Muscle layer of colon (tissue), 2 donors: ENCODE measurements around the gene TMEM108.

Experiments used
- H3K27ac ChIP-seq: one replicate; pipeline ENCODE4 v1.7.0; 2013; ENCODE audit warnings: low read depth, mild to moderate bottlenecking, low read length, moderate library complexity
- H3K27me3 ChIP-seq, 2 donors: one replicate each; pipeline ENCODE4 v1.7.0; 2013; ENCODE audit warnings: low read length in 2 of 2, mild to moderate bottlenecking in 2 of 2; ENCODE audit not compliant: insufficient read depth in 2 of 2, control insufficient read depth in 1 of 2
- H3K36me3 ChIP-seq: one replicate; pipeline ENCODE4 v1.7.0; 2013; ENCODE audit warnings: mild to moderate bottlenecking, low read length; ENCODE audit not compliant: insufficient read depth
- H3K4me1 ChIP-seq: one replicate; pipeline ENCODE4 v1.7.0; 2013; ENCODE audit warnings: mild to moderate bottlenecking, low read length; ENCODE audit not compliant: insufficient read depth
- H3K4me3 ChIP-seq, 2 donors: one replicate each; pipeline ENCODE4 v1.7.0; 2013; ENCODE audit warnings: low read length in 2 of 2, low read depth in 1 of 2, mild to moderate bottlenecking in 1 of 2, moderate library complexity in 1 of 2
- H3K9ac ChIP-seq: one replicate; pipeline ENCODE4 v1.7.0; 2013; ENCODE audit warnings: low read length
- H3K9me3 ChIP-seq: one replicate; pipeline ENCODE4 v1.7.0; 2013; ENCODE audit warnings: mild to moderate bottlenecking, low read length
- donor health status: abdominal sarcoma.
- donor health status: Adenocarcinoma of cecum.

The TMEM108 gene

DNA sequence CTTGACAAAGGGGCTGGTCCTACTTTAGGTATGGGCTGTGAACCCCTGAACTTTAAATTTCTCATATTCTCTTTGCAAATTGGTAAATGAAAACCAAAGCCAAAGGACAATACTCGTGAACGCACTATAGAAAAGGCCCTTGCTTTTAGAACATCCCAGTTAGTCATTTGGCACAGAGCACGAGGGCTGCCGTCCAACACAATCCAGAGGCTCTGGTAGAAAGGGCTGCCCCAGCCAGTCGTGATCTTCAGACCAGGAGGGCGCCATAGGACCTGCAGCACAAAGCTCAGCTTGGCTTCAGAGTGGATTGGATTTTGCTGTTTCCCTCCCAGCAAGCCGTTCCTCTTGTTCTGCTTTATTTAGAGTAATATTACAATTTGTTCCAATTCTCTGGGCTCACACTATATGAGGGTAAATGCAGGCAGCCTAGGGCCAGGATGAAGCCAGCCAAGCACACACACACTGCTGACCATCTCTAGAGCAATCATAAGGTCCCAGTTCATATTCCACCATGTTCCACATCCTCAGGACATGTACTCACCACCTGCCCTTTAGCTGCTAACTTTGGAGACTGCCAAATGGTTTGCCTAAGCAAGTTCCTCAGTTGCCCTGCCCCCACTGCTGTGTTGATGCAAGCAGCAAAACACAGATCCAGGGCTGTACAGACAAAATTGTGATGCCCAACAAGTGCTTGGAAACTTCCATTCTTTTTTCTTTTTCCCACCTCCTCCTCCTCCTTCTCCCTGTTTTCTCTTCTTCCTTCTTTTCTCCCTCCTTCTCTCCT, 355.7 kb downstream of the TMEM108 start:
- no peaks in the 10 kb centered on the region for H3K27me3 ChIP-seq
- H3K27ac ChIP-seq: no peak overlapping the region
- H3K4me1 ChIP-seq: no peaks in the 10 kb centered on the region
- no peak overlapping the region for H3K4me3 ChIP-seq
- H3K9ac ChIP-seq: no peak overlapping the region
- H3K9me3 ChIP-seq: no peaks in the 10 kb centered on the region
- H3K36me3 ChIP-seq: no peaks in the 10 kb centered on the region

DNA sequence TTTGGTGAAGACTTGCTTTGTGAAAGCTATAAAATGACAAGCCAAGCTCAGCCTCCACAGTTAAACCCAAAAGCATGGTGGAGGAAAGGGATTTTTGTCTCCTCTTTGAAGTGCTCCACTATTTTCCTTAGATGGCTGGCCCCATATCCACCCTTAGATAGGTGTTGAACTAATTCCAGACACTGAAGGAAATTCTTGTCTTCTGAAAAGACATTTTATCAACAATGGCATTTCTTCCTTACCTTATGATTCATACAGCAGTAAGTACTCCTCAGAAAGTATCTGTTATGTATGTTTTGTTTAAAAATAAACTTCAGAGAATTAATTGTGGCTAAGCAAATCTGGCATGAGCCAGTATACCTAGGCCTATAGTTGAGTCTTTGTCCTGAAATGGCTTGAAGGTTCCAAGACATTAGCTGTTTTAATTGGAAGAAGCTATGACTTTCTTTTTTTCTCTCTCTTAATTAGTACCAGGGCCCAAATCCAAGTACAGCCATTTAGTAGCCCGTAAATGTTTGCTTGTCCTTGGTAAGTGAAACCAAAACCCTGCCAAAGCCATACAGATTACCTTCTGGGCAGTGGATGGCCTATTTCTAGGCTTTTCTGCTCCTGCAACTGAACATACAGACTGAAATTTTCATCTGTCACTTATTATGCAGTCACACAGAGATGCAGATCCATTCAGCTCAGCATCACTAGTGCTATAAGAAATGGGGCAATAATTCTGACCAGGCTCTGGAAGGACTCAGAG, 356.5 kb downstream of the TMEM108 start:
- H3K9ac ChIP-seq: no peak overlapping the region
- no peaks in the 10 kb centered on the region for H3K4me1 ChIP-seq
- H3K36me3 ChIP-seq: no peaks in the 10 kb centered on the region
- no peaks in the 10 kb centered on the region for H3K9me3 ChIP-seq
- no peak overlapping the region for H3K27ac ChIP-seq
- H3K4me3 ChIP-seq: no peak overlapping the region
- H3K27me3 ChIP-seq: no peaks in the 10 kb centered on the region

DNA sequence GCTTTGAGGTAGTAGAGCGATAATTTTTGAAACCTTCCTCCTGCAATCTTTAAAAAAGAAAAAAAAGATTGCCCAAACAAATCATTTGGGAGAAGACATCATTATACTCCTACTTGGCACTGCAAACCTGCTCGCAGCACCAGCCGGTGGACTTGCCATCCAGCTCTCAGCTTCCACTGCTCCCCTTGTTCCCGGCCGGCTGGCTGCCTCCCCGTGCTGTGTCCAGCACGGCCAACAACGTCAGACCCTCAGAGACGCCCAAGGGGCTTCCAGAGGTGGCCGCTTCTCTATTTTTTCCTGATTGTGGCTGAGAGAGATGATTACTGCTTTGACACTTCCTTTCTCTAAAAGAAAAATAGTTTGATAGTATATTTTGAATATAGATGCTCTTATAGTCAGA, 358.7 kb downstream of the TMEM108 start:
- no peaks in the 10 kb centered on the region for H3K4me1 ChIP-seq
- no peak overlapping the region for H3K9ac ChIP-seq
- H3K4me3 ChIP-seq: no peak overlapping the region
- no peaks in the 10 kb centered on the region for H3K27me3 ChIP-seq
- no peaks in the 10 kb centered on the region for H3K36me3 ChIP-seq
- no peaks in the 10 kb centered on the region for H3K9me3 ChIP-seq
- H3K27ac ChIP-seq: no peak overlapping the region

DNA sequence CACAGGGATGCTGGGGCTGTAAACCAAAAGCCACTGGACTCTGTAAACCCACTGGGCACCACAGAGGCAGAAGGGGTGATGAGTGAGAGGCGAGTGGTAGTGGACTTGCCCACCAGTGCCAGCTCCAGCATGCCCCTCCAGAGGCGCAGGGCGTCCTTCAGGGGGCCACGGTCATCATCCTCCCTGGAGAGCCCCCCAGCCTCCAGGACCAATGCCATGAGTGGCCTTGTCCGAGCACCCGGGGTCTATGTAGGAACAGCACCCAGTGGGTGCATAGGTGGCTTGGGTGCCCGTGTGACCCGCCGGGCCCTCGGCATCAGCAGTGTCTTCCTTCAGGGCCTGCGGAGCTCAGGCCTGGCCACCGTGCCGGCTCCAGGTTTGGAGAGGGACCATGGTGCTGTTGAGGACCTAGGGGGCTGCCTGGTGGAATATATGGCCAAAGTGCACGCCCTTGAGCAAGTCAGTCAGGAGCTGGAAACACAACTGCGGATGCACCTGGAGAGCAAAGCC, 361.9 kb downstream of the TMEM108 start, which contains the start of gene BFSP2:
TSS of gene BFSP2 (plus strand) at position 51 of the 510 bp plus-strand sequence. CDS start at position 79, 28 bp downstream.
- no peaks in the 10 kb centered on the region for H3K36me3 ChIP-seq
- H3K27ac ChIP-seq: no peak within 1 kb of the TSS
- H3K9me3 ChIP-seq: no peaks in the 10 kb centered on the region

DNA sequence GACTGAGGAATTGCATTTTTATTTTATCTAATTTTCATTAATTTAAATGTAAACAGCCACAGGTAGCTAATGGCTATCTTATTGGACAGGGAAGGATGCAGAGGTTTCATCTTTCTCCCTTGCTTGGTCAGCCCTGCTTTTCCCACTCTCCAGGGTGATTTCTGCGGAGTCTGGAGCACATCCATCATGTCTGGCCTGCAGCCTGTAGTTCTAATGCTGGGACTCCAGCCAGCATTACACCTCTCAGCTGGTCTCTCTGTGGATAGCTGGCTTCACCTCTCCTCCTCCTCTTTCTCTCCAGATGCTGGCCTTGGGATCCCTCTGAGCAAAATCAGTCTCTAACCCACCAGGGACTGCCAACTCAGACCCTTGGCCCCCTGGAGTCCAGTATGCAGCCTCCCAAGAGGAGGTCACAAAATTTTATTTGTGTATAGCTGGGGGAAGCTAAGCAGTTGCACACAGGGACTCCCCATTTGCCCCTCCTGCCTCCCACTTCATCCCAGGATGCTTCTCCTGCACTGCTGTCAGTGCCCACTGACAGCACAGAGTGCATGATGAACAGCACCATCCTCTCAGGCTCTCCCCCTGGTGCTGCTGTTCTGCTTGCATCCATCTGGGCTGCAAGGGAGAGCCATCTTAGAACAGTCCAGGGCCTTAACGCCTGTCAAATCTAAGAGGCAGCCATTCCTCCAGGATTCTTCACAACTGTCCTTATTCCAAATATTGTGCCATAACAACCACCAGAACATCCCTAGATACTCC, 363.4 kb downstream of the TMEM108 start:
- H3K27ac ChIP-seq: no peak overlapping the region
- no peaks in the 10 kb centered on the region for H3K4me1 ChIP-seq
- H3K9me3 ChIP-seq: no peaks in the 10 kb centered on the region
- H3K9ac ChIP-seq: no peak overlapping the region
- H3K27me3 ChIP-seq: no peaks in the 10 kb centered on the region
- H3K4me3 ChIP-seq: no peak overlapping the region
- H3K36me3 ChIP-seq: no peaks in the 10 kb centered on the region

More for the DNA sequence above, 361.9 kb downstream of the TMEM108 start, which contains the start of gene BFSP2:
- Histone ChIP-seq H3K9ac (no peak within 1 kb of the TSS), H3K4me1 (no peaks in the 10 kb centered on the region), H3K4me3 (no peak within 1 kb of the TSS), H3K27me3 (no peaks in the 10 kb centered on the region)

DNA sequence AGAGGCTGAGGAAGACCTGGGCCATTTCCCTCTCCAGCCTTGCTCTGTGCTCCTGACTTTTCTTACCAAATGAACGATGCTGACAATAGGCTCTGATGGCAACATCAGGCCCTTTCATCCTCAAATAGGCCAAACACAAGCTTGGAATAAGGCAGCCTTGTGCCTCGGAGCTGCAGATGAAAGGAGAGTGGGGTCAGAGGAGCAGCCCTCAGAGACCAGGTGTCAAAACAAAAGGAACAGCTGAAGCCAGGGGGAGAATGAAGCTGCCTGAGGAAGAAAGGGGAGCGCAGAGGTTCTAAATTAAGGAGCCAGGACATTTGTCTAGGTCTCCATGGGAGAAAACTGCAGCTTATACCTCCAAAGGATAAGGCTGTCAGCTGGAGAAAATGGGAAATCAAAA, 366.7 kb downstream of the TMEM108 start:
- Histone ChIP-seq H3K36me3 (no peaks in the 10 kb centered on the region), H3K27me3 (no peaks in the 10 kb centered on the region), H3K9ac (no peak overlapping the region), H3K9me3 (no peaks in the 10 kb centered on the region), H3K4me3 (no peak overlapping the region), H3K4me1 (no peaks in the 10 kb centered on the region), H3K27ac (no peak overlapping the region)

DNA sequence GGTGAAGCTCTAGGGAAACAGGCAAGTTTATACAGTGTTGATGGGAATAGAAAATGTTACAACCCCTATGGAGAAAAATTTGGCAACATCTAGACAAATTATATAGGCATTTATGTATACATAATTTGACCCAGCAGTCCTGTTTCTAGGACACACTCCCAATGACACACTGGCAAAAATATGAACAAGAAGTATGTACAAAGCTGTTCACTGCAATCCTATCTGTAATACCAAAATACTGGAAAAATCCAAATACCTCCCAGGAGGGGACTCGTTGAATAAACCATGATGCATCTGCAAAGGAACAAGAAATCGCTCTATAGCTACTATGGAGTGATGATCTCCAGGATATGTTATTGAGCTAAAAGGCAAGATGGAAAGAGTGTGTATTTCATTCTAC, 370.2 kb downstream of the TMEM108 start:
- Histone ChIP-seq H3K27me3 (no peaks in the 10 kb centered on the region), H3K36me3 (no peaks in the 10 kb centered on the region), H3K9me3 (no peaks in the 10 kb centered on the region), H3K4me3 (no peak overlapping the region), H3K4me1 (peaks cover 10% of the 10 kb centered on the region), H3K9ac (no peak overlapping the region), H3K27ac (no peak overlapping the region)

DNA sequence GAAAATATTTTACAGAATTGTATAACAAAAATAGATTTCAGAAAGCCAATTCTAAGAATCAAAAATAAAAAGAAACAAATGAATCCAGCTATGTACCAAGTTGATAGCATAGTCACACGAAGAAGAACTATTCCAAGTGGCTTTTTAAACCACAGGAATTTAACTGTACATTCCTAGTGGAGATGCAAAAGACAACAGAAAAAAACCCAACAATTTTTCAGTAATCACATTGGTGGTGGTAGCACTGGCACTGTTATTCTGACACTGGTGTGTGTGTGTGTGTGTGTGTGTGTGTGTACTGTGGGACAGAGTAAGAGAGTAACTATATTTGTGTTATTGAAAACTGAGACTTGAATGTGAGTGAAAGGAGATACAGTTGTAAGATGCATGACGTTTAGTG, 370.8 kb downstream of the TMEM108 start:
- Histone ChIP-seq H3K4me1 (peaks cover 13% of the 10 kb centered on the region), H3K36me3 (no peaks in the 10 kb centered on the region), H3K27ac (no peak overlapping the region), H3K27me3 (no peaks in the 10 kb centered on the region), H3K4me3 (no peak overlapping the region), H3K9me3 (no peaks in the 10 kb centered on the region), H3K9ac (no peak overlapping the region)

DNA sequence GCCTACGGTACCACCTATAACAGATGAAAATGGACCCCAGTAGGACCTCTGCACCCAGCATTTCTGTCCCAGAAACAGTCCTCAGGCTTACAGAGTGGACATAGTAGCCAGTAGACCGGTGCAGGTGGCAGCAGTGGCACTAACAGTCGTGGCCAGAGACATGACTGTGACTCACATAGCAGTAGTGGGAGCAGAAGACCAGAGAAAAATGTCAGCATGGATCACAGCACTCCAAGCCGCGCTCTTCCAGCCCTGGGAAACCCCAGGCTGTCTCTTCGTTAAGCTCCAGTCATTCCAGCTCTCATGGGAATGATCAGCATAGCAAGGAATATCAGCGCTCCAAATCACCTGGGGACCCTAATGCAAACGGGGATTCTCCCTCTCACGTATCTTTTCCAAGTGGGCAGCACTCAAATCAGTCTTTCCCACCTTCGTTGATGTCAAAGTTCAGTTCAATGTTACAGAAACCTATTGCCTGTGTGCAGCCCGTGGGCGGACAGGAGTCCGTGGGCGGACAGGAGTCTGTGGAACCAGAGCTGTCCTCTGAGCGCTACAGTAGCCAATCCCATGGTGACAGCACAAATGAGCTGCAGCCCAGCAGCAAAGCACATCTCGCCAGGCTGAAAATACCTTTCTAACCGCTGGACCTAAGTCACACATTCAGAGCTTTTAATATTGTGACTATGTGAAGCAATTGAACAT, 372.2 kb downstream of the TMEM108 start:
- Histone ChIP-seq H3K27me3 (no peaks in the 10 kb centered on the region), H3K9me3 (no peaks in the 10 kb centered on the region), H3K4me1 (peaks cover 13% of the 10 kb centered on the region), H3K27ac (no peak overlapping the region), H3K9ac (no peak overlapping the region), H3K36me3 (no peaks in the 10 kb centered on the region), H3K4me3 (no peak overlapping the region)

DNA sequence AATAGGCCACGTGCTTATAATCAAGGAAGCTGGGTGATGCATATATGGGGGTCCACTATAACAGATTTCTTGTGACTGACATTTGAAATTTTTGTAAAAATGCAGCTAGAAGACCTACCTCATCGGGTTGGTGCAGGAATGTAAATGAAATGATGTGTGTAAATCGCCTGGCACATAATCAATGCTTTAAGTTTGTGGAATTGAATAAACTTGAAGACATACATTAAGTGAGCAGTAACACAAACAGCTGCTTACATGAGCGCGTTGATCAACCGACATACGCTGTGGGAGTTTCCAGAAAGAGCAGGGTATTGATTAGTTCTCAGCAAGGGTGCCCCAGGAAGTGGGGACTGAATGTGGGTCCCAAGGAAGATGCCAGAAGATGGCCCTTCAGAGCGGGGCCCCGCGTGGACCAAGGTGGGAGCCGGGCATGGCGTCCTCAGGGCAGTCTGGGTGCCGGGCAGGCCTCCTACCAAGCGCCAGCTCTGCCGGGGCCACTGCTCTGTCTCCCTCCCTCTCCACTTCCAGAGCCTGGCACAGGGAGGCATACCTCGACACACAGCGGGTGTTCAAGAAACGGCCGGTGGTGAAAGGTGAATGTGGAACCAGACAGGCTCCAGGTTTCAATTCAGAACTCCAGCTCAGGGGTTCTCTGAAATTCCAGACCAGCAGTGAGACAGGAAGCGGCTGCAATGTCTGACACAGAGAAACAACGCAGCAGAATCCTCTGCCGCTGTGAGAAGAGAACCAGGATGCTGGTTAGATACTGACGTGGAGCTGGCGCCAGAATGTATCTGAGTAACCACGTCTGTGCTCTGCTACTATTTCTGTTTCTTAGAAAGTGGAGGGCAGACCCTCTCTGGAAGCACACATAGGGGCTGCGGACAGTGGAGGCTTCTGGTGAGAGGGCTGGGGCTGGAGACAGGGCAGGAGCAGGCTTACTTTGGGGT, 374.3 kb downstream of the TMEM108 start:
- no peaks in the 10 kb centered on the region for H3K27me3 ChIP-seq
- no peaks in the 10 kb centered on the region for H3K9me3 ChIP-seq
- no peak overlapping the region for H3K9ac ChIP-seq
- peaks cover 13% of the 10 kb centered on the region for H3K4me1 ChIP-seq
- H3K36me3 ChIP-seq: no peaks in the 10 kb centered on the region
- H3K27ac ChIP-seq: no peak overlapping the region
- peak overlapping the region in 1 of 2 donors; percentile 36 for H3K4me3 ChIP-seq
